ENCODE results near the gene PDGFRB. TPM values are rescaled to one million over a fixed set of nuclear protein-coding genes. Genes with fewer than 3 reads are reported as not detected.
A peak's percentile ranks its signal among the peaks of the same experiment; 100 is the strongest.

PDGFRB gene
- total and polyA plus RNA-seq, 9 of the 15 experiments (the other 6 are each of a cell fraction or from before 2014, with no cell fraction given) = 0.01 to 1.5 (median 0.09) TPM; not detected in 3

- TF ChIP-seq, protein P1, sequence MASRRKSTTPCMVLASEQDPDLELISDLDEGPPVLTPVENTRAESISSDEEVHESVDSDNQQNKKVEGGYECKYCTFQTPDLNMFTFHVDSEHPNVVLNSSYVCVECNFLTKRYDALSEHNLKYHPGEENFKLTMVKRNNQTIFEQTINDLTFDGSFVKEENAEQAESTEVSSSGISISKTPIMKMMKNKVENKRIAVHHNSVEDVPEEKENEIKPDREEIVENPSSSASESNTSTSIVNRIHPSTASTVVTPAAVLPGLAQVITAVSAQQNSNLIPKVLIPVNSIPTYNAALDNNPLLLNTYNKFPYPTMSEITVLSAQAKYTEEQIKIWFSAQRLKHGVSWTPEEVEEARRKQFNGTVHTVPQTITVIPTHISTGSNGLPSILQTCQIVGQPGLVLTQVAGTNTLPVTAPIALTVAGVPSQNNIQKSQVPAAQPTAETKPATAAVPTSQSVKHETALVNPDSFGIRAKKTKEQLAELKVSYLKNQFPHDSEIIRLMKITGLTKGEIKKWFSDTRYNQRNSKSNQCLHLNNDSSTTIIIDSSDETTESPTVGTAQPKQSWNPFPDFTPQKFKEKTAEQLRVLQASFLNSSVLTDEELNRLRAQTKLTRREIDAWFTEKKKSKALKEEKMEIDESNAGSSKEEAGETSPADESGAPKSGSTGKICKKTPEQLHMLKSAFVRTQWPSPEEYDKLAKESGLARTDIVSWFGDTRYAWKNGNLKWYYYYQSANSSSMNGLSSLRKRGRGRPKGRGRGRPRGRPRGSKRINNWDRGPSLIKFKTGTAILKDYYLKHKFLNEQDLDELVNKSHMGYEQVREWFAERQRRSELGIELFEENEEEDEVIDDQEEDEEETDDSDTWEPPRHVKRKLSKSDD (conservative IDR thresholded peaks at IDR 0.05; ENCODE audit: low read length) = no peak
- TF ChIP-seq RCOR1 (IDR thresholded peaks at IDR 0.05; ENCODE audit: borderline replicate concordance in 1 of 2, low read depth in 2 of 2, low read length in 2 of 2) (peak in 1 of 2 experiments; percentile 36; a peak in 2 of 4 replicates), ATF6 (CRISPR knock-in tag; IDR thresholded peaks at IDR 0.05) (no peak), XRCC5 (IDR thresholded peaks at IDR 0.05; ENCODE audit: low read depth, low read length) (peak; percentile 60; the same call in 1 of the 2 replicates), ZNF134 (CRISPR knock-in tag; conservative IDR thresholded peaks at IDR 0.05) (no peak), ZNF609 (CRISPR knock-in tag; IDR thresholded peaks at IDR 0.05; ENCODE audit: borderline replicate concordance) (no peak), ZNF263 (CRISPR knock-in tag; IDR thresholded peaks at IDR 0.05; ENCODE audit: borderline replicate concordance) (peak; percentile 55; the same call in 1 of the 2 replicates), ZNF121 (CRISPR knock-in tag; conservative IDR thresholded peaks at IDR 0.05) (no peak), ASH1L (IDR thresholded peaks at IDR 0.05; ENCODE audit: borderline replicate concordance, low read depth, partially characterized antibody) (no peak), SREBF2 (CRISPR knock-in tag; IDR thresholded peaks at IDR 0.05) (0 out of 2 replicates have a peak, but pooled peaks have one; percentile 91), ZNF780A (CRISPR knock-in tag; IDR thresholded peaks at IDR 0.05) (no peak), NR1H2 (CRISPR knock-in tag; IDR thresholded peaks at IDR 0.05) (0 out of 2 replicates have a peak, but pooled peaks have one; percentile 30), BMI1 (IDR thresholded peaks at IDR 0.05; ENCODE audit: low read length) (no peak)
- TF ChIP-seq, protein P2, sequence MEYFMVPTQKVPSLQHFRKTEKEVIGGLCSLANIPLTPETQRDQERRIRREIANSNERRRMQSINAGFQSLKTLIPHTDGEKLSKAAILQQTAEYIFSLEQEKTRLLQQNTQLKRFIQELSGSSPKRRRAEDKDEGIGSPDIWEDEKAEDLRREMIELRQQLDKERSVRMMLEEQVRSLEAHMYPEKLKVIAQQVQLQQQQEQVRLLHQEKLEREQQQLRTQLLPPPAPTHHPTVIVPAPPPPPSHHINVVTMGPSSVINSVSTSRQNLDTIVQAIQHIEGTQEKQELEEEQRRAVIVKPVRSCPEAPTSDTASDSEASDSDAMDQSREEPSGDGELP (CRISPR knock-in tag; IDR thresholded peaks at IDR 0.05; ENCODE audit: borderline replicate concordance) = peak; percentile 52; the same call in 1 of the 2 replicates
These were observed 5.8 kb upstream of the PDGFRB start (continued) for GRCh38 chr5:150161242-150162141.
